ENCODE results near the gene AACS.

DNA sequence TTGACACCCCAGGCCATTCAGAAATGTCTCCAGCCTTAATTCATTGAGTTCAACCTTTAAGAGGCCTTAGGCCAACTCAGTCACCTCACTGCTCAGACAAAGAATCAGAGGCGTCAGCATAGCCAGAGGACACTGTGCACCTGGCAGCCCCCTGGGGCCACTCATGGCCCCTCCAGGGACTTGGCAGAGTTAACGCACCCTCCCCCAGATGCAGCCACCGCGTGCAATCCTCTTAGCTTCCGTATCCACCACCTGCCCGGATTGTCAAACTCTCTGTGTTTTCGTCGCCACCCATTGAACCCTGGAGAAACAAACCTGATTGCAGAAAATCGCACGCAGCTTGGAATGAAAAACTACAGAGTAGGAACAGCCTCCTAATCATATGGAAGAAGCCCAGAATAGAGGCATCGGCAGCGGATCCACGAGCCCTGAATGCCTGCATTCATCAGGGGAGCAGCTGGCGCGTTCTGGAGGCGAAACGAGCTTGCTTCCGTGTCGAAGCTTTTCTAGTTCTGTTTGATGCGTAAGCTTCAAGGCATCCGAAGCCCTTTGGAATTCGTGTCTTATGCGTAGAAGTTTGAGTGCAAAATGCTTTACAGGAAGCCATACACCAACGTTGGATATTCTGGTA is 49.4 kb upstream of the AACS start:
- TF ChIP-seq, protein P1, sequence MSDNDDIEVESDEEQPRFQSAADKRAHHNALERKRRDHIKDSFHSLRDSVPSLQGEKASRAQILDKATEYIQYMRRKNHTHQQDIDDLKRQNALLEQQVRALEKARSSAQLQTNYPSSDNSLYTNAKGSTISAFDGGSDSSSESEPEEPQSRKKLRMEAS (IDR thresholded peaks at IDR 0.05): no peak
- TF ChIP-seq, protein P2, sequence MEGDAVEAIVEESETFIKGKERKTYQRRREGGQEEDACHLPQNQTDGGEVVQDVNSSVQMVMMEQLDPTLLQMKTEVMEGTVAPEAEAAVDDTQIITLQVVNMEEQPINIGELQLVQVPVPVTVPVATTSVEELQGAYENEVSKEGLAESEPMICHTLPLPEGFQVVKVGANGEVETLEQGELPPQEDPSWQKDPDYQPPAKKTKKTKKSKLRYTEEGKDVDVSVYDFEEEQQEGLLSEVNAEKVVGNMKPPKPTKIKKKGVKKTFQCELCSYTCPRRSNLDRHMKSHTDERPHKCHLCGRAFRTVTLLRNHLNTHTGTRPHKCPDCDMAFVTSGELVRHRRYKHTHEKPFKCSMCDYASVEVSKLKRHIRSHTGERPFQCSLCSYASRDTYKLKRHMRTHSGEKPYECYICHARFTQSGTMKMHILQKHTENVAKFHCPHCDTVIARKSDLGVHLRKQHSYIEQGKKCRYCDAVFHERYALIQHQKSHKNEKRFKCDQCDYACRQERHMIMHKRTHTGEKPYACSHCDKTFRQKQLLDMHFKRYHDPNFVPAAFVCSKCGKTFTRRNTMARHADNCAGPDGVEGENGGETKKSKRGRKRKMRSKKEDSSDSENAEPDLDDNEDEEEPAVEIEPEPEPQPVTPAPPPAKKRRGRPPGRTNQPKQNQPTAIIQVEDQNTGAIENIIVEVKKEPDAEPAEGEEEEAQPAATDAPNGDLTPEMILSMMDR (IDR thresholded peaks at IDR 0.05; ENCODE audit: low read depth, low read length, missing input control): no peak
- no peak for TF ChIP-seq RAD21 (IDR thresholded peaks at IDR 0.05)
- TF ChIP-seq YY1 (IDR thresholded peaks at IDR 0.05): no peak
- TF ChIP-seq JUND (IDR thresholded peaks at IDR 0.05): no peak
- no peak for TF ChIP-seq TAF1 (conservative IDR thresholded peaks at IDR 0.05)
